ENCODE data around the gene C1orf105. TPM values are rescaled to one million over a fixed set of nuclear protein-coding genes. Genes with fewer than 3 reads are reported as not detected.

Gene C1orf105
- total RNA-seq, 1 donor from 2014 or later: not detected

GRCh38 chr1:172414331-172414730 is 6.2 kb upstream of the C1orf105 start:
- H3K4me3 Mint-ChIP-seq: no peak overlapping the region
- H3K27me3 Mint-ChIP-seq (ENCODE audit: low read depth): no peaks in the 10 kb centered on the region
- H3K36me3 Mint-ChIP-seq: peaks cover 5% of the 10 kb centered on the region
- H3K4me1 Mint-ChIP-seq: peaks cover 23% of the 10 kb centered on the region
- TF ChIP-seq CTCF (IDR thresholded peaks at IDR 0.05; ENCODE audit: unreplicated experiment): no peak
- H3K9me3 Mint-ChIP-seq: no peaks in the 10 kb centered on the region
- no peak for DNase-seq (ENCODE audit: low spot score in 2 of 2, unreplicated experiment in 2 of 2)
- H3K27ac Mint-ChIP-seq: no peak overlapping the region

DNA sequence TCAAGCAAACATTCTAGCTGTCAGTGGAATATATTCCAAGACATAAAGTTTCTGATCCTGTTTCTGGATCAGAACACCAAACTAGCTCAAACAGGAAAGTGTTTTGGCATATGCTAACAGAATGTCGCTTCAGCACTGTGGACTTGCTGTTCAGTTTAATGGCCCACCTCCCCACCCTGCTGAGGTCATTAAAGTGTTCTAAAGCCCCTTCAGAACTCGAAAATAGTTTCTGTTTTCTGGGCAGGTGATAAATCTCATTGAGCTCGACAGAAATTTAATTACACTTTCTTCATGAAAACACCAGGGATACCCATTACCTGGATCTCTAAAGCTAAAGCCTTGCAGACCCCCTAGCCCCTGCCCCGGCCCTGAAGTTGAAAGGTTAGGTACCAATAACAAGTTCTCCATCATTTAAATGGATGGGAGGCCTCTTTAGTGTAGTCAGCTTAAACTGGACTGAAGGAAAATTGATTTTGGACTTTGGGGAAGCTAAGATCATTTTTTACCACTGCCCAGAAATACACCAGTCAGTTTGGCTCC is 3.9 kb upstream of the C1orf105 start:
- no peak for TF ChIP-seq CTCF (IDR thresholded peaks at IDR 0.05; ENCODE audit: unreplicated experiment)
- Mint-ChIP-seq H3K9me3 (no peaks in the 10 kb centered on the region), H3K4me3 (no peak overlapping the region), H3K4me1 (peaks cover 31% of the 10 kb centered on the region), H3K36me3 (peaks cover 5% of the 10 kb centered on the region), H3K27me3 (ENCODE audit: low read depth) (no peaks in the 10 kb centered on the region), H3K27ac (peak overlapping the region; percentile 50)
- no peak for DNase-seq (ENCODE audit: low spot score in 2 of 2, unreplicated experiment in 2 of 2)

- no peak for TF ChIP-seq CTCF (IDR thresholded peaks at IDR 0.05; ENCODE audit: unreplicated experiment)
- Mint-ChIP-seq H3K4me1 (peaks cover 26% of the 10 kb centered on the region), H3K36me3 (peaks cover 5% of the 10 kb centered on the region), H3K4me3 (no peak overlapping the region), H3K27ac (no peak overlapping the region), H3K27me3 (ENCODE audit: low read depth) (no peaks in the 10 kb centered on the region), H3K9me3 (no peaks in the 10 kb centered on the region)
- DNase-seq (ENCODE audit: low spot score in 2 of 2, unreplicated experiment in 2 of 2): no peak
Measured at GRCh38 chr1:172417557-172417956, 2.9 kb upstream of the C1orf105 start.

DNA sequence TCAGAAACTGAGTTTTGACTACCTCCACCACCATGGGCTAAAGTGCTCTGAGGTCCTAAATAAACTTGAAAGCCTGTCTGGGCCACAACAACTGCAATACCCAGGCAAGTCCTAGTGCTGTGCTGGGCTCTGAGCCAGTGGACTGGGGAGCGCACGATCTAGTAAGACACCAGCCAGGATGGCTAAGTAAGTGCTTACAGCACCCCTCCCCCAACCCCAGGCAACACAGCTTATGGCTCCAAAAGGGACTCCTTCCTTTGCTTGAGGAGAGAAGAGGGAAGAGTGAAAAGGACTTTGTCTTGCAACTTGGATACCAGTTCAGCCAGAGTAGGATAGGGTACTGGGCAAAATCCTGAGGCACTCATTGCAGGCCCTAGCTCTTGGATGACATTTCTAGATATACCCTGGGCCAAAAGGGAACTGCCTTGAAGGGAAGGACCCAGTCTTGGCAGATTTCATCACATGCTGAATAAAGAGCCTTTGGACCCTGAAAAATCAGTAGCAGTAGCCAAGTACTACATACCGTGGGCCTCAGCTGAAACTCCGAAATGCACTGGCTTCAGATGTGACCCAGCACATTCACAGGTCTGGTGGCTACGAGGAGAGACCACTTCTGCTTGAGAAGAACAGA is 1.6 kb downstream of the C1orf105 start:
- Mint-ChIP-seq H3K27ac (no peak overlapping the region), H3K27me3 (ENCODE audit: low read depth) (no peaks in the 10 kb centered on the region), H3K4me1 (peaks cover 14% of the 10 kb centered on the region), H3K9me3 (no peaks in the 10 kb centered on the region), H3K36me3 (no peaks in the 10 kb centered on the region), H3K4me3 (no peak overlapping the region)
- DNase-seq (ENCODE audit: low spot score in 2 of 2, unreplicated experiment in 2 of 2): no peak
- no peak for TF ChIP-seq CTCF (IDR thresholded peaks at IDR 0.05; ENCODE audit: unreplicated experiment)

GRCh38 chr1:172423336-172423735 is 2.9 kb downstream of the C1orf105 start:
- no peaks in the 10 kb centered on the region for H3K27me3 Mint-ChIP-seq (ENCODE audit: low read depth)
- H3K27ac Mint-ChIP-seq: no peak overlapping the region

More at GRCh38 chr1:172423336-172423735, 2.9 kb downstream of the C1orf105 start:
- Mint-ChIP-seq H3K4me1 (peaks cover 10% of the 10 kb centered on the region), H3K4me3 (no peak overlapping the region), H3K36me3 (no peaks in the 10 kb centered on the region), H3K9me3 (no peaks in the 10 kb centered on the region)
- DNase-seq (ENCODE audit: low spot score in 2 of 2, unreplicated experiment in 2 of 2): no peak
- TF ChIP-seq CTCF (IDR thresholded peaks at IDR 0.05; ENCODE audit: unreplicated experiment): no peak

Data from mesothelial cell of epicardium (in vitro differentiated cells).